DND-41 (cell line): ENCODE measurements around the gene ANKRD13B.
"Not testable (repeated sequence)": the region's sequence is repeated elsewhere in the genome, so short reads cannot be mapped to it uniquely, and the experiment has no call there.

Experiments
- ATAC-seq: fragments of 200-7000 bp; cut with Tn5 transposase; 3 replicates; pipeline ENCODE4 v1.9.1; 2021; ENCODE audit warnings: low read depth; ENCODE audit not compliant: insufficient read depth
- DNase-seq: peaks from one replicate; pipeline ENCODE4 v3.0.0-alpha.2; 2020
- H2AFZ ChIP-seq: 2 replicates; pipeline ENCODE4 v1.6.0; 2012; ENCODE audit warnings: low read depth, low read length
- H3K27ac ChIP-seq: 2 replicates; pipeline ENCODE4 v1.5.1; 2012; ENCODE audit warnings: low read length, inconsistent platforms
- H3K27me3 ChIP-seq: fragments of 200-600 bp; sonication (generic); 2 replicates; pipeline ENCODE4 v1.6.0; 2012; ENCODE audit warnings: low read length, mild to moderate bottlenecking, inconsistent platforms; ENCODE audit not compliant: insufficient read depth, poor library complexity
- H3K36me3 ChIP-seq: 2 replicates; pipeline ENCODE4 v1.5.1; 2012; ENCODE audit warnings: low read length, inconsistent platforms; ENCODE audit not compliant: insufficient read depth
- H3K4me1 ChIP-seq: 2 replicates; pipeline ENCODE4 v1.5.1; 2012; ENCODE audit warnings: mild to moderate bottlenecking, low read length; ENCODE audit not compliant: insufficient read depth
- H3K4me2 ChIP-seq: 2 replicates; pipeline ENCODE4 v1.6.0; 2012; ENCODE audit warnings: mild to moderate bottlenecking, moderate library complexity, low read length, inconsistent platforms; ENCODE audit not compliant: insufficient read depth
- H3K4me3 ChIP-seq, 2 experiments: fragments of 200-600 bp in 1 of 2; shearing (Covaris generic) in 1 of 2; 2 replicates each; pipeline ENCODE4 v1.5.1; 2012 to 2016; ENCODE audit warnings: inconsistent platforms in 2 of 2, low read length in 2 of 2, mild to moderate bottlenecking in 2 of 2, low read depth in 1 of 2, moderate library complexity in 1 of 2
- H3K79me2 ChIP-seq: 2 replicates; pipeline ENCODE4 v1.6.0; 2012; ENCODE audit warnings: low read length, inconsistent platforms; ENCODE audit not compliant: insufficient read depth
- H3K9ac ChIP-seq: 2 replicates; pipeline ENCODE4 v1.6.0; 2012; ENCODE audit warnings: low read depth, mild to moderate bottlenecking, inconsistent platforms, low read length, moderate library complexity
- H3K9me3 ChIP-seq: 2 replicates; pipeline ENCODE4 v1.5.1; 2012; ENCODE audit warnings: low read length, moderate library complexity, mild to moderate bottlenecking, inconsistent platforms; ENCODE audit not compliant: insufficient read depth, severe bottlenecking
- H4K20me1 ChIP-seq: 2 replicates; pipeline ENCODE4 v1.6.0; 2012; ENCODE audit warnings: low read length; ENCODE audit not compliant: insufficient read depth
- EZH2 ChIP-seq: IDR thresholded peaks from 3 replicates; pipeline ENCODE4 v1.6.1; 2012; ENCODE audit warnings: borderline replicate concordance, low read depth, mild to moderate bottlenecking, moderate library complexity, low read length, inconsistent platforms; ENCODE audit not compliant: severe bottlenecking
- TF ChIP-seq, protein P1 (sequence below): IDR thresholded peaks from 2 replicates; pipeline ENCODE4 v1.5.1; 2012; ENCODE audit warnings: borderline replicate concordance, low read length, moderate library complexity, mild to moderate bottlenecking; ENCODE audit not compliant: poor library complexity, severe bottlenecking; ENCODE audit errors: extremely low read depth

Gene ANKRD13B

DNA sequence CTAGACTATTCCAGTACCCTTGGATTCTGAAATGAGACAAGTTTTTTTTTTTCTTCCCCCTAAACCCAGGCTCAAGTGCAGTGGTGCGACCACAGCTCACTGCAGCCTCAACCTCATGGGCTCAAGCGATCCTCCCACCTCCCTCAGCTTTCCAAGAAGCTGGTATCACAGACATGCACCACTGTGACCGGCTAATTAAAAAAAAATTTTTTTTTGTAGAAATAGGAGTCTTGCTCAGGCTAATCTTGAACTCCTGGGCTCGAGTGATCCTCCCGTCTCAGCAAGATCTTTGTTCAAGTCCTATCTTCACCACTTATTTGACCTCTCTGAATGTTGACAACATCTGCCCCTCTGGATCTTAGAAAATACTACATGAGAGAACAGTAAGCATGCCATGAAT lies 56.4 kb downstream of the ANKRD13B start:
- no peak for TF ChIP-seq EZH2
- TF ChIP-seq, protein P1, sequence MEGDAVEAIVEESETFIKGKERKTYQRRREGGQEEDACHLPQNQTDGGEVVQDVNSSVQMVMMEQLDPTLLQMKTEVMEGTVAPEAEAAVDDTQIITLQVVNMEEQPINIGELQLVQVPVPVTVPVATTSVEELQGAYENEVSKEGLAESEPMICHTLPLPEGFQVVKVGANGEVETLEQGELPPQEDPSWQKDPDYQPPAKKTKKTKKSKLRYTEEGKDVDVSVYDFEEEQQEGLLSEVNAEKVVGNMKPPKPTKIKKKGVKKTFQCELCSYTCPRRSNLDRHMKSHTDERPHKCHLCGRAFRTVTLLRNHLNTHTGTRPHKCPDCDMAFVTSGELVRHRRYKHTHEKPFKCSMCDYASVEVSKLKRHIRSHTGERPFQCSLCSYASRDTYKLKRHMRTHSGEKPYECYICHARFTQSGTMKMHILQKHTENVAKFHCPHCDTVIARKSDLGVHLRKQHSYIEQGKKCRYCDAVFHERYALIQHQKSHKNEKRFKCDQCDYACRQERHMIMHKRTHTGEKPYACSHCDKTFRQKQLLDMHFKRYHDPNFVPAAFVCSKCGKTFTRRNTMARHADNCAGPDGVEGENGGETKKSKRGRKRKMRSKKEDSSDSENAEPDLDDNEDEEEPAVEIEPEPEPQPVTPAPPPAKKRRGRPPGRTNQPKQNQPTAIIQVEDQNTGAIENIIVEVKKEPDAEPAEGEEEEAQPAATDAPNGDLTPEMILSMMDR = no peak
- no peaks in the 10 kb centered on the region for H3K4me1 ChIP-seq
- H3K9me3 ChIP-seq = no peaks in the 10 kb centered on the region
- H3K27me3 ChIP-seq = no peaks in the 10 kb centered on the region
- no peak for ATAC-seq
- H2AFZ ChIP-seq = no peak overlapping the region
- peaks cover 16% of the 10 kb centered on the region; the same call in 1 of the 2 replicates for H3K36me3 ChIP-seq
- H3K27ac ChIP-seq = no peak overlapping the region
- no peak overlapping the region for H3K9ac ChIP-seq
- no peaks in the 10 kb centered on the region for H4K20me1 ChIP-seq
- DNase-seq = no peak
- no peaks in the 10 kb centered on the region for H3K79me2 ChIP-seq
- H3K4me3 ChIP-seq = no peak overlapping the region
- no peak overlapping the region for H3K4me2 ChIP-seq

GRCh38 chr17:29650396-29650795 lies 57.5 kb downstream of the ANKRD13B start:
- Histone ChIP-seq H4K20me1 (no peaks in the 10 kb centered on the region), H3K79me2 (no peaks in the 10 kb centered on the region), H3K4me3 (no peak overlapping the region), H3K4me2 (no peak overlapping the region), H2AFZ (no peak overlapping the region), H3K36me3 (peaks cover 19% of the 10 kb centered on the region; the same call in 1 of the 2 replicates), H3K9me3 (no peaks in the 10 kb centered on the region), H3K9ac (no peak overlapping the region), H3K4me1 (no peaks in the 10 kb centered on the region), H3K27me3 (no peaks in the 10 kb centered on the region), H3K27ac (no peak overlapping the region)
- DNase-seq (no peak), ATAC-seq (no peak)
- TF ChIP-seq, protein P1 = no peak
- TF ChIP-seq EZH2 = no peak

- H3K4me1 ChIP-seq, H3K27me3 ChIP-seq, H3K79me2 ChIP-seq, H4K20me1 ChIP-seq, DNase-seq, ATAC-seq, H3K4me2 ChIP-seq, H3K4me3 ChIP-seq, H3K9ac ChIP-seq, H3K9me3 ChIP-seq, H3K27ac ChIP-seq, H2AFZ ChIP-seq: not testable (repeated sequence)
- peaks cover 28% of the 10 kb centered on the region; the same call in 1 of the 2 replicates for H3K36me3 ChIP-seq
These were observed 59.0 kb downstream of the ANKRD13B start for GRCh38 chr17:29651913-29652312.

- H4K20me1 ChIP-seq = no peaks in the 10 kb centered on the region; the same call in 1 of the 2 replicates
- no peaks in the 10 kb centered on the region for H3K9me3 ChIP-seq
- H3K9ac ChIP-seq = no peak overlapping the region
- no peaks in the 10 kb centered on the region for H3K4me1 ChIP-seq
- TF ChIP-seq, protein P1 = no peak
- TF ChIP-seq EZH2 = no peak
- DNase-seq (no peak), ATAC-seq (no peak)
- no peaks in the 10 kb centered on the region for H3K79me2 ChIP-seq
- no peak overlapping the region for H3K4me3 ChIP-seq
- no peaks in the 10 kb centered on the region for H3K27me3 ChIP-seq
- no peak overlapping the region for H3K27ac ChIP-seq
- H2AFZ ChIP-seq = no peak overlapping the region
- H3K36me3 ChIP-seq = peaks cover 24% of the 10 kb centered on the region; the same call in 1 of the 2 replicates
- no peak overlapping the region for H3K4me2 ChIP-seq
These were observed 60.0 kb downstream of the ANKRD13B start for GRCh38 chr17:29652976-29653375.
